Left kidney (tissue), 2 donors: ENCODE results near the gene PPP1R14C. TPM values are rescaled to one million over a fixed set of nuclear protein-coding genes. Genes with fewer than 3 reads are reported as not detected.

Experiments used
- DNase-seq: peaks from one replicate; pipeline ENCODE4 v3.0.0-alpha.2; 2013
- polyA plus RNA-seq: library from polyadenylated mRNA; unstranded; fragments of 120-200 nt; gene quantifications from one replicate; pipeline ENCODE4 v1.2.1, GENCODE V29; 2013; ENCODE audit not compliant: insufficient read length

Gene PPP1R14C
- polyA plus RNA-seq, 1 donor, result 21.6 TPM

GRCh38 chr6:150191809-150192208, 49.0 kb downstream of the PPP1R14C start:
- DNase-seq, result no peak

DNA sequence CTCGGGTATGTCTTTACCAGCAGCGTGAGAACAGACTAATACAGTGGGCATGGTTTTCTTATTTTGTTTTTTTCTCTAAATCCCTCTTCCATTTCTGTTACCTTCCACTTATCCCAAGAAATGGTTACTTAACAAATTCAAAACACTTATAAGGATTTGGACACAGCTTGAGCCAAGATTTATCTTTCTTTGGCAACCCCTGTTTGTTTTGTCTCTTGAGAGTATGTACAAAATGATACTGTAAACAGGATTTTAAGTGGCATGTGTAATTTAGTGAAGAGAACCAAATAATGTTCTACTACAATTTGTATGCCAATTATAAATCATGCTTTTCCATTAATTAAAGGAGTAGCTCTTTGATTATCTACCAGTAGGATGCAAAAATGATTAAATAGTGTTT, 51.4 kb downstream of the PPP1R14C start:
- DNase-seq, result no peak

GRCh38 chr6:150195996-150196417, 53.2 kb downstream of the PPP1R14C start:
- peak; percentile 93 for DNase-seq

GRCh38 chr6:150196942-150197745, 54.3 kb downstream of the PPP1R14C start:
- no peak for DNase-seq

DNA sequence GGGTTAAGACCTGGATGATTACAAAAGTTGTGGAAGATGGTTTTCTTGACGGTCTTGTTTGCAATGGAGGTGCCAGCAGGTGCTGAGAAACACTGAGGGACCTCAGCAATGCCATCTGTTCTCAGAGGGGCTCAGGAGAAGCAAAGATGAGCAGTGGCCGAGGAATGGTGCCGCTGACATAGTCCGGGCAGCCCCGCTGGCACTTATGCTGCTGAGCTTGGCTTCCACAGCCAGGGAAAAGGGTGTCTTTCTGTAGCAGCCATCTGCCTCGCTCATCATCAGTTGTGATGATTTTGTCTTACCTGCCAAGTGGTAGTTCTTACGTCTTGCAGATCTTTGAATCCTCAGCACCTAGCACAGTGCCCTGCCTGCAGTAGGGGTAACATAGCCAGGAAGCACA, 55.7 kb downstream of the PPP1R14C start:
- no peak for DNase-seq

- no peak for DNase-seq
Measured at GRCh38 chr6:150199241-150199640, 56.4 kb downstream of the PPP1R14C start.

- no peak for DNase-seq
Measured at GRCh38 chr6:150200428-150201100, 57.7 kb downstream of the PPP1R14C start.

DNA sequence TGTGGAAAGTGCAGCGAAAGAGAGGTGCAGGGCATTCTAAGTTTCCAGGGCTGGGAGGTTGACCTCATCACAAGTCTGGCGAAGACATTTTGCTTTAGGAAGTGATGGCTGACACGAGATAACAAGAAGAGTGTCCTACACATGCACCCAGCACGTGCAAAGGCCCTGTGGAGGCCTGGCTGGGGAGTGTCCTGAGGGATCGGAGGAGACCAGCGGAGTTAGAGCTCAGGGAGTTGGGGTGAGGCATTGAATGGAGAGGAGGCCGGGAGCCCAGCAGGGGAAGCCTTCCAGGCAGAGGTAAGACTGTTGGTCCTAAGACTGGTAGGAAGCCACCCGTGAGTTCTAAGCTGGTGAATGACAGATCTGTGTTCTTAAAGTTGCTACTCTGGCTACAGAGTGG, 58.4 kb downstream of the PPP1R14C start:
- DNase-seq, result no peak

- DNase-seq, result peak; percentile 36
Measured at GRCh38 chr6:150201772-150202329, 59.0 kb downstream of the PPP1R14C start.

- no peak for DNase-seq
Measured at GRCh38 chr6:150202404-150202803, 59.6 kb downstream of the PPP1R14C start.

DNA sequence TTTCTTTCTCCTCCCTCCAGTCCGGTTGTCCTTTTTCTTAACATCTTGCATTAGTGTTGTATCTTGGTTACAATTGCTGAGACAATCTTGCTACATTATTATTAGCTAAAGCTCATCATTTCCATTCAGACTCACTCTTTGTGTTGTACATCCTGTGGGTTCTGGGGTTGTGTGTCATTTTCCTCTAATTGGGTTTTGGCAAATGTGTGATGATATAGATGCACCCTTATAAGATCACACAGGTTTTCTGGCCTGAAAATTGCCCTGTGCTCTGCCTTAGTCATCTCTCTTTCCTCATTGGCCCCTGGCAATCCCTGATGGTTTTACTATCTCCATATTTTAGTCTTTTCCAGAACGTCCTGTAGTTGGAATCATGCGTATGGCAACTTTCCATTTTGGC, 60.1 kb downstream of the PPP1R14C start:
- no peak for DNase-seq

DNA sequence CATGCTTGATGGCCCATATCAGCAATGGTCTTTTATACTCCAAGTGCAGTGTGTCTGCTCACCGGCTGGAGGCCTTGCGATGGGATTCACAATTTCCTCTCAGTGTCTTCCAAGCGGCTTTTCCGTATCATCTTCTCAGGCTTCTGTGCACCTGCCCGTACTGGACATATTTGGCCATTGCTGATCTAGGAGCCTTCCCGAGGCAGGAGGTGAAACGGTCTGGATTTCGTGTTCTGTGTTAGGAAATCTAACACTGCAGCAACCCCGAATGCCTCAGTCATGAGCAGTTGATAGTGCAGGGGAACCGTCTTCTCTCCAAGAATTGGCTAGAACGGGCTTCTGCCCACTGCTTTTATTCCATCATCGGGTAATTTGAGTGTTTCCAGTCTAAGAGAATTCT, 60.5 kb downstream of the PPP1R14C start:
- no peak for DNase-seq

DNA sequence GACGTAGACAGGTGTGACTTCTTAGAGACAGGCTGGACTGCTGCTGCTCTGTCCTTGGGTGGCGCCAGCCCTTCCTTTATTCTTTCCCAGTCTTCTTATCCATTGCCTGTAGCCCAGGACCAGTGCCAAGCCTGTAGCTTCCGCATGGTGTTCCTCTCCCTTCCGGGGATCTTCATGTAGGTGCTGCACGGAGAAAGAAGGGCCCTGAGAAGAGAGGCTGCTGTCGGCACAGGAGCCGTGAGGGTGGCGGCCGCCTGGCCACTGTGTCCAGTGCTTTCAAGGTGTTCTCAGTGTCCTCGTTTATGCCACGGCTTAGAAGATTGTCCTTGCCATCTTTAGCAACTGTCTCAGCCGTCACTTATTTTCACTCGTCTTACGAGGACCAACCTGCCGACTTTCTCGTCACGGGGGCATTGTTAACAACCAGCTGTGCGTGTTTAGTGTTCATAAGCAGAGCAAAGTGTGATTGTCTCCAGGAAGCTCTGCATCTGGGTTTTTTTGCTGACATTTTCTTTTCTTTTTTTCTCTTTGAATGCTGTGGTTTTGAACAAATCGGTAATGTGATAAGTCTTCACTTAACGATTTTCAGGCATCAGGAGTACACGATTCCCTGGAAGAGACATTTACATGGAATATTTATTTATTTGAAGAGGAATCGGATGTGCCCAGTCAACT, 61.2 kb downstream of the PPP1R14C start:
- DNase-seq, result no peak

DNA sequence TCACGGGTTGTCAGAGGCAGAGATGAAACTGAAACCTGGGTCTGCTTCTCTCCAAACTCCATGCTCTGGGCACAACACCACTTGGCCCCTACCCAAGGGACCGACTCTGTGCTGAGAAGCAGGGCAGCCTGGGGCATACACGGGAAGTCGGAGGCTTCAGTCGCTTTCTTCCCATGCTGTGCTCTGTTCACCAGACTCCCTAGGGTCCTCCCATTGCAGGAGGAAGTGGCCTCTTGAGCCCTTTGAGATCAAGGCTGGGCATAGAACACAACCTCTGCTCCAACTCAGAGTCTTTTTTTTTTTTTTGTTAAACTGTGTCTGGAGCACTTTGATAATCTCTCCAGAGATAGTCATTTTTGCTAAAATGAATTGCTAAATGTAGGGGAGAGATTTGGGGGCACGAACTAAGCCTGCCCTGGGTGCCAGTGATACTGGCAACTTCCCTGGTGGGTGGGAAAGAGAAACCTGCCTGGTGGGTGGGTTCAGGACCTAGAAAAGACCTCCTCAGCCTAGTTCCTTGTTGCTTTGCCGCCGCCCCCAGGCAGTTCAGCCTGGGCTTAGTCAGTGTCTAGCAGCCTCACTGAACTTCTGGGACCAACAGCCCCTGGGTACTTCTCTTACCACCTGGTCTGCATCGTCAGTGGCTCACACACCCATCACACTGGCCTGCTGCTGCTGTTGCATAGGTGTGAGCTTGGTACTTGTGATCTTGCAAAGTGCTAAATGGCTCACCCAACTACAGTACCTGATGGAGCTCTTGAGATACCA, 62.0 kb downstream of the PPP1R14C start:
- no peak for DNase-seq

GRCh38 chr6:150207931-150208570, 65.2 kb downstream of the PPP1R14C start:
- DNase-seq, result no peak

DNA sequence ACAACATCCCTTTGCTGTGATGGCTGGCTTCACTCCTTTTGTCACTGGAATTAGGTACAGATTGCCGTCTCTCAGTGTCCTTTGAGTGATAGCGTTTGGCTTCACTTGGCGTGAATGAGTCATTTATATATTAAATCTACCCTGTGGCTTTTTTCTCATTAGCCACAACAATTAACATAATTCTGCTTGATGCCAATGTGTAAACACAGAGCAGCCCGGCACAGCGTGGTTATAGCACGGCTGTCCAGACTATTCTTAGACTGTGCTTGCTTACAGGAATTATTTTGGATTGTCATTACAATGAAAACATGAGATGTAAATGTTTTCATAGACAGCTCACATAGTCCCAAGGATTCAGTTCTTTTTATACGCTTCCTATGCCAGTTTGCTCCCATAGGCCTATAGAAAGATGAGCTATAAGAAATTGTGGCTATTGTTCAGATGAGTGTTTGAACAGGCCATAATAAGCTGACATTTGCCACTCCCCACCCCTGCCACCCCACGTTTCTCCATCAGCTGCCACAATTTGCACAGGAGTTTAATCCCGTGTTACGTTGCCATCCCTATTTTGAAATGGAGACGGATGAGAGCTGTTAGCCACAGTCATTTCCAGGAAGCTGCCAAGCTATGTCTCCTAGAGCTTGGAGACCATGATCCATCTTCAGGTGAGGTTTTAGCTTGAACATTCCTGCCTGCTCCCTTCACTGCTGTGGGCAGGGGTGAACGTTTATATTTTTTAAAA, 65.9 kb downstream of the PPP1R14C start:
- DNase-seq, result no peak

GRCh38 chr6:150209415-150209814, 66.6 kb downstream of the PPP1R14C start:
- no peak for DNase-seq

DNA sequence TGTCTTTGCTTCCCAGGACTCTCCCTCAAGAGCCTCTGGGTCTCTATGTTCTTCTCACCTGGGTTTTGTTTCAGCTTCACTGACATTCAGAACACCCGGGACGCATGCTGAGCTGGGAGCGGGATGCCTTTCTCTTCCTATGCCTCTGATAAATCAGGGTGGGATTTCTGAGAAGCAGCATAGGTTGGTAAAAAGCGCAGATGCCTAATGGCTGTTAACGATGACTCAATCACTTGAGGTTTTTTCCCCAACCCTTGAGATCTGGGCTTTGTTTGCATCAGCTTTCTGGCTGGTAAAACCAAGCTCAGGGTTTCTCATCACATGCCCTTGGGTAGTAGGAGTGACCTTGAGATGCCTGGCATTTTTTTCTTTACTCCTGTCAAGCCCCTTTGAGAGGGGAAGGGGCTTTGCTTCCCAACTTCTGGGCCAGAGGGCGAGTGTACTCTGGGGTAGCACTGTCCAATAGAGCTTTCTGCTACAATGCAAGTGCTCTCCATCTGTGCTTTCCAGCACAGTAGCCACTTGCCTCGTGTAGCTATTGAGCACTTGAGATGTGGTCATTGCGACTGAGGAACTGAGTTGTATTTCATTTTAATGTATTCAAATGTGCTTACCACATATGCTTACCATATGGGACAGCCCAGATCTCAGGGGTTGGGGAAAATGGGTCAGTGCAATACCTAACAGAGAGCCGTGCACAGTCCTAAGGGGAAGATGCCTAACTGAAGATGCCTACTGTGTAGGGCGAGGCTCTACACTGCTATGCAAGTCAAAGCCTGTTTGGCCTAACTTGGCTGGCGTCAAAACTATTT, 69.1 kb downstream of the PPP1R14C start:
- DNase-seq, result no peak

GRCh38 chr6:150212778-150213177, 69.9 kb downstream of the PPP1R14C start:
- no peak for DNase-seq

DNA sequence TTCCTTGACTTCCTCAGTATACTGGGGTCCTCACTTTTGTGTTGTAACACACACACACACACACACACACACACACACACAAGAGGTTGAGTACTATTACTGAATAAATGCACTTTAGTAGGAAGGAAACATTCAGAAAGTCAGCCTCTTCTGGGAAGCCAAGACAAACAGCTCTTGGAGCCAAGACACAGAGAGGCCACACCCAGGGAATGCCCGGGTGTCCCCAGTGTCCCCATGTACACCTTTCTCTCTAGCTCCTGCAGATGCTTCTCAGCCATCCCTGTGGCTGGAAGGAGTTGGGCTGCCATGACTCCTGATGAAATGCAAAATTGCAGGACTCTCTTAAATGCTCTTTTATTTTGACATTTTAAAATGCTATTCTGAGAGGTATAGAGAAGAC, 70.5 kb downstream of the PPP1R14C start:
- DNase-seq, result no peak
